NCI-H2196 (cell line): ENCODE results near the gene IZUMO4.
"Not testable (repeated sequence)": the region's sequence is repeated elsewhere in the genome, so short reads cannot be mapped to it uniquely, and the experiment has no call there.

Experiments
- DNase-seq: peaks from one replicate; lab custom pipeline; 2025; ENCODE audit not compliant: unreplicated experiment; lab: John Stamatoyannopoulos, UW

IZUMO4 gene

DNA sequence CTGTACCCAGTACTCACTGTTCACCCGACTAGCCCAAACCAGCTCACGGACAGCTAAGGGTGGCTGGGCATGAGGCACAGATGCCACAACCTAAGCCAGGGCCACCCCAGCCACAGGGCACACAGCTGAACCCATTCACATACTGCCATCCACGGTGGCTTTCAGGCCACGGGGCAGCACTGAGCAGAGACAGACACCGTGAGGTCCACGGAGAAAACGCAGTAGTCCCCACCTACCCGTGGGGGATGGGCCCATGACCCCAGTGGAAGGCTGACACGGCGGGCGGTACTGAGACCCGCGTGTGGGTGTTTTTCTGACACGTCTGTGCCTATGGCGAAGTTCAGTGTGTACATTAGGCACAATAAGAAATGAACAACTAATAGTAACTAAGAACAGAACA, 25.5 kb downstream of the IZUMO4 start:
- DNase-seq = no peak

DNA sequence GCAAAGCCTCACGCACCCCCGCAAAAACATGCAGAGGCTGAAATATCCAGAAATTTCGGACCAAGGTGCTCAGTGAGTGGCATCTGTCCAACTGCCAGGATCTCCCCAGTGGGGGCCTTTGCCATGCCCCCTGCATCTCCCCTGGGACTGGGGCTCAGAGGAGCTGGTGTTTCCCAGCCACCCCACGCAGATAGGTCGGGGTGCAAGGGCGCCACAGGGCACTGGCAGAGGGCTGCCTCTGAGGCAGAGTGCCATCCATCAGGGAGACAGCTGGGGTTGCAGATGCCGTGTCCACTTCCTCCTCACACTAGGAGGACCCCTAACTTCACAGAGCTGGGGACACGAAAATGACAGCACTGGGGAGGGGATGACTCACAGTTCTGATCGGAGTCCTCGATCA, 26.3 kb downstream of the IZUMO4 start:
- DNase-seq = no peak

DNA sequence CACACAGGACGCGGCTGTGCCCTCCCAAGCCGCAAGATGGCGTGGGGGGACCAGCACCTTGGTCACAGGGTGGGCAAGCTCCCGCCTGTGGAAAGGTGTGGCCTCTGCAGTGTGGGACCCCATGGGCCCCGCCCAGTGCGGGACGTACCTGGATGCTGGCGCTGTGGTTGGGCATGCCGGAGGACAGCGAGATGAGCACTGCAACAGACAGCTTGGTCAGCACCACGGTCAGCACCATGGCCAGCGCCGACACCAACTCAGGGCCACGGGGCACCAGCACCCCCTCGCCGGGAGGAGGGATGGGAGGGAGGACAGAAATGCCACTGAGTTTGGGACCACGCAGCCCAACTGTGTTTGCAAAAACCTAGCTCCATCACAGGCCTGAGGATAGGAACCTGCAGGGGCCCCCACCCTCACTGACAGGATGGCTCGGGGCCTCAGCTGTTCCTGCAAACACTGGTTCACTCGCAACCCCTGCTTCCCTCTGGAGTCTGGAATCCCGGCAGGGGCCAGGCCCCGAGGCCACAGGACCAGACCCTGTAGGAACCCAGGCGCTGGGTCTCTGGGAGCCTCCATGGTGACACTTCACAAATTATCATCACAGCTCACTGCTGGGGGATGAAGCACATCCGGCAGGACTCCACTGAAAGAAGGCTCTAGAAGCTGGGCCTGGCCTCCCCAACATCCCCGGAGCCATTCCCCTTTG, 27.1 kb downstream of the IZUMO4 start:
- DNase-seq = no peak

DNA sequence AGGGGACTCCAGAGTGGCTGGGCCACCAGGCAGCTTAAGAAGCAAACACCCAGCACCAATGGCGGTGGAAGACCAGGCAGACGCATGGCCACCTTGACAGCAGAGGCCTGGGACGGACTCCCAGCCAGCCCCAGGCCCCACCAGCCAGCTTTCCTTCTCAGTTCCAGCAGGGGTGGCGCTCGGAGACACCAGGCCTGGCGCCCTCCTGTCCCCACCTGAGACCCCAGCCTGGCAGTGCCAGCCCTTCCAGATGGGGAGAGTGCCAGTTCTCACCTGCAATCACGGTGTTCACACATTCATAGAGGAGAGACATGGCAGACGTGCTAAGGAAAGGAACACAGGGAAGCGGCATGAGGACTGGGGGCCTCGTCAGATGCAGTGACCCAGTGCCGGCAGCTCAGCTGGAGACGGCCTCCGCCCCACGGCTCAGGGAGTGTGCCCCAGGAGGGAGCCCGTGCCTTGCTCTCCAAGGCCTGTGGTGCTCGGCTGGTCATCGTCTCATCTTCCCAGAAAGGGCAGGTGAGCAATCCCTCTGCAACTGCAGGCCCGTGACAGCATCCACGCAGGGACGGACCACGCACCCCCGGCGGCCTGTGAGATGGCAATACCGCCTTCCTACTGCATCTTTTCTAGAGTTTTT, 30.3 kb downstream of the IZUMO4 start:
- no peak for DNase-seq

DNA sequence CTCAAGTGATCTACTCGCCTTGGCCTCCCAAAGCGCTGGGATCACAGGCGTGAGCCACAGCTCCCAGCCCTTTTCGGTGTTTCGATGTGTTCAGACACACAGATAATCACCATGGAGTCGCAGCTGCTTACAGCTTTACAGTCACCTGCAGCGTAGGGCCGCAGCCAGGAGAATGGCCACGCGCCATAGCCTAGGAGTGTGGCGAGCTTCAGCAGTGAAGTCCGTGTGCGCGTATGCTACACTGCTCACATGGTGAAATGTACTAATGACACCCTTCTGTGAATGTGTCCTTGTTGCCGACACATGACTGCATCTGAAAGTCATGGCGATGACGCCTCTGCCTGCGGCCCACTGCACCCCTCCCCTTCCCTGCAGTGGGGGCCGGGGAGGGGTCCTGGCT, 31.0 kb downstream of the IZUMO4 start:
- DNase-seq = no peak

DNA sequence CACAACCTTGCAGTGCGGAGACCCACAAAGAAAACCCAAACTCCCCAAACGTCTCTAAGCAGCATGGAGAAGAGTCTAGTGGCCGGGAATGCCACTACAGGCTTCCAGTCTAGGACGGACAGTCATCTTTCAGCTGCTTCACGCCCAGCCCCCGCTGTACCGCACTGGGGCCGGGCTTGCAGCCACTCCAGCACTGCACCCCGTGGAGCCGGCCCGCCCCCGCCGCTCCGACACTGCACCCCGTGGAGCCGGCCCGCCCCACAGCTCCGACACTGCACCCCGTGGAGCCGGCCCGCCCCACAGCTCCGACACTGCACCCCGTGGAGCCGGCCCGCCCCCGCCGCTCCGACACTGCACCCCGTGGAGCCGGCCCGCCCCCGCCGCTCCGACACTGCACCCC, 31.5 kb downstream of the IZUMO4 start:
- DNase-seq = not testable (repeated sequence)

DNA sequence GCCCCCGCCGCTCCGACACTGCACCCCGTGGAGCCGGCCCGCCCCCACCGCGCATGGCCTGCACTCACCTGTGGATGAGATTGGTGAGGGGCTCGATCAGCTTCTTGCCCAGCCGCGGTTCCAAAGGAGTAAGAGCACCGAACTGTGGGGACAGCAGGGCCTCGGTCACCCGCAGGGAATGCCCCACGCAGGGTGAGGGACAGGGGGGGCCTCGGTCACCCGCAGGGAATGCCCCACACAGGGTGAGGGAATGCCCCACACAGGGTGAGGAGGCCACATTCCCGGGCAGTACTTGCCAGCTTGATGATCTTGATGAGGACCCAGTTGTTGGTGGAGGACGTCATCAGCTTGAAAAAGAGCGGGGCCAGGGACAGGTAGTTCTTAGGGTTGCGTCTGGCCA, 32.3 kb downstream of the IZUMO4 start:
- DNase-seq = no peak

DNA sequence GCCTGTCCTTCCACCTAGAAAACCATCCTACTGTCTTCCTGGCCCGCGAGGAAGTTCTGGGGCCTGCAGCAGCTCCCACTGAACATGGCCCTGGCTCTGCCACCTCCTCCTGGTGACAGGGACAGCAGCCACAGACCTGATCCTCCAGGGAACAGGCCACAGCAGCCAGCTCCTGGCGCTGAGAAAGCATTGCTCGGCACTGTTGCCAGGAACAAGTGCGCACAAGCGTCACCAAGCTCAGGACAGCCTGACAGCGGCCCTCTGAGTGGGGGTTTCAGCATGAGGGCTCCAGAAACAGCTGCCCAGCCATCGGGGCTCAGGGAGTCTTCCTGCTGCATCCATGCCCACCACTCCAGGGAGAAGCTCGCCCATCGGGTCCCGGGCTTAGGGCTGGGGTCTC, 32.8 kb downstream of the IZUMO4 start:
- no peak for DNase-seq

DNA sequence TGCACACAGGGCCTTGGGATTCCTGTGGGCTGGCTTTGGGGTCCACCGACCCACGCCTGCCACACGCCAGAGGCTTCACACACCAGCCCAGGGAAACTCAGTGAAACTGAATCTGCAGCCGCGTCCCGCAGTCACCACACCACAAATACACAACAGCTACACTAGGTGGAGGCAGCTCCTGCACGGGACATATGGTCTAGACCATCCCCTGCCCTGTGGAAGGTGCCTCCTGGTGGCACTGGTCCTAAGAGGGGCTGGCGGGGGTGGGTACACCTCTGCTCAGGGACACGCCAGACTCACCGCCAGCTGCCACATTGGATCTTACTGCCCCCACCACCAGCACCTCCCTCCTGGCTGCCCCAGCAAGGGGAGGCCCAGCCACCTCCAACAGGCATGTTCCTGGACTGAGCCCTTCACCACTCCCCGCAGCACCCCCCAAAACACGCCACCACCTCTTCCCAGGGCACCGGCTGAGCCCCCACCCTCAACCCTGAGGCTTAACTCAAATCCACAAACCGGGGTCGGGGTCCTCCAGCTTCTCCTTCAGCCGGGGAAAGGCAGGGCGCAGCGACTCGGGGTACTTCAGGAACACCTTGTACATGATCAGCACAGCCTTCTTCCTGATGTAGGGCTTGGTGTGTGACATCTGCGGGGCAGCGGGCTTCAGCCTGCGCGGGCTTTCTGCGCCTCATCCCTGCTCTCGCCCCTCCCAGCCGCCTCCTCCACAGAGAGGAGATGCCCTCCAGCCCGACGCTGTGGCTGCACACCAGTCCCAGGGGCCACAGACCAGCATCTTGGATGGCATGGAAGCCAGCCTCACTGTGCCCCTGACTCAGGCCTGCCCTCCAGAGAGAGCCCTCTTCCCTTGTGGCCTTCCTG, 33.4 kb downstream of the IZUMO4 start:
- no peak for DNase-seq

DNA sequence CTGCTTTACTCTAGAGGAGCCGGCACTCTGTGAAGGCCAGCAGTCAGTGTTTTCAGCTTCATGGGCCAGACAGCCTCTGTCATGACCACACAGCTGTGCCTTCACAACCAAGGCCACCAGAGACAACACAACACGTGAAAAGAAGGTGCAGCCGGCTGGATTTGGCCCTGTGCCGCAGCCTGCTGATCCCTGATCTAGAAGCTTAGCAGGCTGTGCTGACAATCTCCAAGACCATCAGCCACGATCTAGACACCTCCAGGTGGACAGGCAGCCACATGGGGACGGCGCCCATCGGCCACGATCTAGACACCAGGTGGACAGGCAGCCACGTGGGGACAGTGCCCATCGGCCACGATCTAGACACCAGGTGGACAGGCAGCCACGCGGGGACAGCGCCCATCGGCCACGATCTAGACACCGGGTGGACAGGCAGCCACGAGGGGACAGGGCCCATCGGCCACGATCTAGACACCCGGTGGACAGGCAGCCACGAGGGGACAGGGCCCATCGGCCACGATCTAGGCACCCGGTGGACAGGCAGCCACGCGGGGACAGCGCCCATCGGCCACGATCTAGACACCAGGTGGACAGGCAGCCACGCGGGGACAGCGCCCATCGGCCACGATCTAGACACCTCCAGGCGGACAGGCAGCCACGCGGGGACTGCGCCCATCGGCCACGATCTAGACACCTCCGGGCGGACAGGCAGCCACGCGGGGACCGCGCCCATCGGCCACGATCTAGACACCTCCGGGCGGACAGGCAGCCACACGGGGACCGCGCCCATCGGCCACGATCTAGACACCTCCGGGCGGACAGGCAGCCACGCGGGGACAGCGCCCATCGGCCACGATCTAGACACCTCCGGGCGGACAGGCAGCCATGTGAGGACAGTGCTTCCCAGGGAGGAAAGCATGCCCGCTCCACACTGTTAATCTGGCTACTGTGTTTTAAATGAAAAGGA, 34.6 kb downstream of the IZUMO4 start:
- not testable (repeated sequence) for DNase-seq

DNA sequence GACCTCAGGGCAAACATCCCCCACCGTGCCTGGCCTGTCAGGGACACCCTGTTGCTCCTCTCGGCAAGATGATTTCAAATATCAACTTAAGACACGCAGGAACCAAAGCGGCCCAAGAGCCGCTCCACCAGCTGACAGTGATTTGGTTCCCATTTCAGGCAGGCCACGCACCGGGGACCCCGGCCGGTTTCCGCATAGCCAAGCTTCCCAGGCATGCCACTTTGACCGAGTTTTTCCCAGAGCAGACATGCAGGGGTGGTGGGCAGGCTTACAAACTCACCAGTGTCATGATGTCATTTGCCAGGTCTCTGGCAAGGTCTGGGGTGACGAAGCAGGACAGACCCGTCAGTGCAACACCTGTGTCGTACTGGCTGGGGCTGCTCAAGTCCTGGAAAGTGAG, 35.5 kb downstream of the IZUMO4 start:
- no peak for DNase-seq

DNA sequence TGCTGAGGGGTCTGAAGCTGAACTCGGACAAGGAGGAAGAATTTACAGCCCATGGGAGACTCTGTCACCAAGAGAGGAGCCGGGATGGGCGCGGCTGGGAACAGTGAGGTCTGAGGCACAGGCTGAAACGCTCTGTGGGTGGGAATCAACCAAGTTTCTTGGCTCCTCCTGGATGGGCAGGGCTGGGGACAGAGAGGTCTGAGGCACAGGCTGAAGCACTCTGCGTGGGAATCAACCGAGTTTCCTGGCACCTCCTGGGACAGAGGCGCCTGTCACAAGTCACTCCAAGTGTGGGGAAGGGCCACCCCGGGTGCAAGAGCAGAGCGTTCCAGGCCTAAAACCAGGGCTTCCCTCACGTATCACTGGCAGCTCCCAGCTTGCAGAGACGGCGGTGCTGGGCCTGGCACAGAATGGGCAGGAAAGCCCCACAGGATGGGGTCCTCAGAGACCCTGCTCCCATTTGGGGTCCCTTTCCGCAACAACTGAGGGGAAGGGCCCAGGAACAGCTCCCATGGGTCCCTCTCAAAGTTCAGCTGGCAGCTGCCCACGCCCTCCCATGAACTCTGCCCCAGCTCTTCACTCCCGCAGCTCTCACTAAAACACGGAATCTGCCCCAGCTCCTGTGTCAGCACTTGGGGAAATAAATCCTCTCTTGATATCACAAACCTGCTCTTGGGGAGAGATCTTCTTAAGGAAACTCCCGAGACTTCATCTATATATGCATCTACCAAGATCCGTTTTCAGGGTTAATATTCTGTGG, 36.2 kb downstream of the IZUMO4 start:
- DNase-seq = no peak

DNA sequence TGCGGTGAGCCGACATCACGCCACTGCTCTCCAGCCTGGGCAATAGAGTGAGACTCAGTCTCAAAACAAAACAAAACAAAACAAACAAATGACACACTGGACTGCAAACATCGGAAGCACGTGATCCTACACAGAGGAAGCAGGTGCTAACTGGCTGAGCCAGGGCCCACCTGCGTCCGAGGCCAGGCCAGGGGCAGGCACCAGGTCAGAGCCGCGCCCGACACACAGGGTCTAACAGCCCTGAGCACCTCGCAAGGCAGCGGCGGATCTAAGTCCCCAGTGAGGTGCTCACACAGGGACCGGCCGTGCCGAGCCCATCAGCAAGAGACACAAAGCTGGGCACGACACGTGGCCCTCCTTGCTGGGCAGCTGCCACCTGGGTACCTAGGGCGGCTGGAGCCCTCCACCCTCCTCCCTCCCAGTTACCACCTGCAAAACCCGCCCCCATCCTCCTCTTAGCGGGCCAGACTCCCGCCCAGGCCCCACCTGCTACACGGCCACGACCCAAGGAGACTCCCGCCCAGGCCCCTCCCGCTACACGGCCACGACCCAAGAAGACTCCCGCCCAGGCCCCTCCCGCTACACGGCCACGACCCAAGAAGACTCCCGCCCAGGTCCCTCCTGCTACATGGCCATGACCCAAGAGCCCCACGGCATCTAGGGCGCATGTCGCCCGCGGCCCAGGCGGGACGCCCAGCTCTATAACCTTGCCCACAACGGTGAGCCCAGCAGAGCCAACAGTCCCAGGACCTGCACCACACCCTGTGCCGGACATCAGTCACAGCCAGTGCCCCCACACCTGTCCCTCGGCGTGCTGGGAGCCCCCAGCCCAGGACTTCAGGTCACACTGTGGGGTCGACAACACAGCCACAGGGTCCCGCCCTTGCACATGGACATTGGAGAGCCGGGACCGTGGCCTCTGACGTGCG, 39.0 kb downstream of the IZUMO4 start:
- peak; percentile 59 for DNase-seq

DNA sequence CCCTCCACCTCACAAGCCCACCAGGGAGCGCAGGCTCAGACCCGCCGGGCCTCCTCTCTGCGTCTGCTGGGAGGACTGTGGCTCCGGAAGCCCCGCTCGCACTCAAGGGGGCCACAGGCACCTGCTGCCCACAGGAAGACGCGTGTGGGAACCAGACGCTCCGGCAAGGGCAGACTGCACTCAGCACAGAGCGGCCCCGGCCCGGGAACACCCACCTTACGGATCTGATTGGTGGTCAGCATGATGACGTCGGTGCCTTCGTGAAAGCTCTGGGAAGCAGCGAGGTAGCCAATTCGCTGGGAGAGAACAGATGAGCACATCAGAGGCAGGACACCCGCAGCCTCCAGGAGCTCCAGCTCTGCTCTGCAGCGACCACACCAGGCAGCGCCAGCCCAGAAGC, 40.1 kb downstream of the IZUMO4 start:
- no peak for DNase-seq

DNA sequence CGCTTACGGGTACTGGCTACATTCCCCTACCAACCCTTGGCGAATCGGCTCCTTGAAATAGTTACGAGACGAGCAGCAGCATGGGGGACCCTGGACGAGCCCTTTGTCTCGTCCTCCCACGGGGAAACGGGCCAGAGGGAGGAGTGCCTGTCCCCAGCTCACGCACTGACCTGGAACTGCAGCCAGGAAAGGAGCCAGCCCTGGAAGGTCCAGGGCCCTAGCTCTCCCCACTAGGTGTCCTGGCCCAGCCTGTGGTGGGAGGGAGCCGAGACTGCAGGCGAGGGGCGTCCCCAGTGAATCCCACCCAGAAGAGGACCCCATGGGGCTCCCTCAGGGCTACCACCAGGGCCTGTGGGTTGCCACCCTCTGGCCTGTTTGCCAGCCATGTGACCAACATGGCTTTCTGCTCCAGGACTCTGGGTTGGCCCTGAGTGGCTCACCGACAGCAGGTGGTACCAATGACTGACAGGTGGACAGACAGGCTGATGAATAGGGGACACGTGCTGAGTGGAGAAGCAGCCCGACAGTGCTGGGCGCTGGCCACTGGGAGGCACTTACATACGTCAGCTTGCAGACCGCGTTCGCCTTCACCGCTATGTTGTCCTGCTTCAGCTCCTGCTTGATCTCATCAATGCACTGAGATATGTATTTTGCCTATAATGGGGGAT, 41.5 kb downstream of the IZUMO4 start:
- no peak for DNase-seq

DNA sequence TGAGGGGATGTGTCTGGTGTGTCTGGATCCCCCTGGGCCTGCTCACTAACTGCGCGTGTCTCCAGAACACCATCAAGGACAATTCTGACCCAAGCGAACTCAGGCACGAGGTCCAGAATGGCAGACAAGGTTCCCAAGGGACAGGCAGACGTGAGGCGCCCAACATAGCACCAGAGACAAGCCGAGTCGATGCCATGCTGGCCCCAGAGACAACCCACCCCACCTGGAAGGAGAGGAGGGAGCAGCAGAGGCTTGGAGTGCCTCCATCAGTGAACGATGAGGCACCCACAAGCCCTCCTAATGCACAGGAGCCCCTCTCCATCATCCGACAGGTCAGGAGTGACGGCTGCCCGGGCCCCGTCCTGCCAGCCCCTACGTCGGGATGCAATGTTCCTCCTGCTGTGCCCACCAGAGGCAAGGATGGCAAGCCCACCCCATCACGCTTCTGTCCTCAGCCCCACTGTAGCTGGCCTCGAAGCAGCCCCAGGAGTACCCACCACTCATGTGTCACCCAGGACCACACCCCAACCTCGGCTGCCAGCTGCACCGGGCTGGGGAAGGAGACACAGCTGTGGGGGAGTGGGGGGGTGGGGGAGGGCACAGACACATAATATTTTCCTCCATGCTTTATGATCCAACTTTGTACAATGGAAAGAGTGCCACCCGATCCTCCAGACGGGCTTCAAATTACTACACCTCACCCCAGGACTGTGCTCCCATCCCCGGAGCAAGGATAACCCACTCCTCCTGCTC, 42.8 kb downstream of the IZUMO4 start:
- no peak for DNase-seq

DNA sequence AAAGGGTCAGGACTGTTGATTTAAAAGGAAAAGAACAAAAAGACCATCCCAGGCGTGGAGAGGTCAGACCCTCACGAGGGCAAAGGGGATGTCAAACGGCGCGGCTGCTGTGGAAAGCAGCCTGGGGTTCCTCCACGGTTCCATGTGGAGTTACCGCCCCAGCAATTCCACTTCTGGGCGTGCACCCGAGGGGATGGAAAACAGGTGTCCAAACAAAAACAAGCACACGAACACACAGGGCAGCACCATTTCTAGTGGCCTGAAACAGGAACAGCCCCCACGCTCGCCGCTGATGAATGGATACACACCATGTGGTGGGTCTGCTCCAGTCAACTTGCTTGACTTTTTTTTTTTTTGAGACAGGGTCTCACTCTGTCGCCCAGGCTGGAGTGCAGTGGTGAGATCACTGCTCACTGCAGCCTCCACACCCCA, 43.4 kb downstream of the IZUMO4 start:
- no peak for DNase-seq
